Dermis lymphatic vessel endothelial cell (primary cell): ENCODE data around the gene GAB3. TPM values are rescaled to one million over a fixed set of nuclear protein-coding genes. Genes with fewer than 3 reads are reported as not detected.

Experiments
- total RNA-seq: library from RNA; depleted of rRNA; stranded (reverse); fragments of >200 nt; gene quantifications from 2 replicates; pipeline ENCODE4 v1.2.1, GENCODE V29; 2014

Gene GAB3
- 12.0 and 14.4 TPM in 2 replicates for total RNA-seq

DNA sequence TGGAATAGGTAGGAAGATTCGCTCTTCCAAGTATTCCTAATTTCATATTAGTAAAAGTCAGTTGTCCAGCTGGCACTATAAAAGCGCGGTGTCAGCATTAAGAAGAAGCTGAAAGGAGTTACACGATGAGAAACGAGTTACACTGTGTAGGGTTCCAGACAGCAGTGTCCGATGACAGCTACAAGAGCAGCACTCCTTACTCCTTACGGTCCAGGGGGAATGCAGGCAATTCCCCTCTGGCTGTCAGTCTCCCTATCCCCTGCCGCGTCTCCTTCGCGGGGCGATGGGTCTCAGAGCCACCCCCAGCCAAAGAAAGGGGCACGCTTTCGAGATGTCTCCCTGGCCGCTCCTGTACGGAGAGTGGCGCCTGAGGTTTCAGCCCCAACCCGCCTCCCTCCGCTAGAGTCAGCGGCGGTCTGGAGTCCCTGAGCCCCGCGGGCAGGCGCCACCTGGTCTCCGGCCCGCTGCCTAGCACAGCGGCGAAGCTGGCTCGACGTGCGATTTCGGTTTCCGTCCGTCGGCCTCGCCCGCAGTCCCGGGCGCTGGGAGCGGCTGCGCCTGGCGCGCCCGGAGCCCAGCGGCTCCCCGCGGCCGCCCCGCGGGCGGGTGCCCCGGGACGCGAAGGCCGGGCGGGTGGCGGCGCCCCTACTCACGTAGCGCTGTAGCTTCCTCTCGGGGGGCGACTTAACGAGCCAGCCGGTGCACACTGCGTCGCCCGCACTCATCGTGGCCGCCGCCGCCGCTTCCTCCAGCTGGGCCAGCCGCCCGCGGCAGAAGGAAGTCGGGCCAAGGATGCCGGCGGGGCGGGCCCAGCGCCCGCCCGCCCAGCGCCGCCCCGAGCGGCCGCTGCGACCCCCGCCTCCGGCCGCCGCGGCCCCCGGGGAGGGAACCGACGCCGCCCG, at the start of gene GAB3:
TSS of gene GAB3 (minus strand) at position 777 of the 902 bp plus-strand sequence. CDS start at position 725, 52 bp downstream.

GRCh38 chrX:154762537-154763296, 11.8 kb upstream of the GAB3 start, which contains the start of gene DKC1:
DKC1 (plus strand) TSS chrX:154762864; CDS start chrX:154762966, 102 bp downstream.

DNA sequence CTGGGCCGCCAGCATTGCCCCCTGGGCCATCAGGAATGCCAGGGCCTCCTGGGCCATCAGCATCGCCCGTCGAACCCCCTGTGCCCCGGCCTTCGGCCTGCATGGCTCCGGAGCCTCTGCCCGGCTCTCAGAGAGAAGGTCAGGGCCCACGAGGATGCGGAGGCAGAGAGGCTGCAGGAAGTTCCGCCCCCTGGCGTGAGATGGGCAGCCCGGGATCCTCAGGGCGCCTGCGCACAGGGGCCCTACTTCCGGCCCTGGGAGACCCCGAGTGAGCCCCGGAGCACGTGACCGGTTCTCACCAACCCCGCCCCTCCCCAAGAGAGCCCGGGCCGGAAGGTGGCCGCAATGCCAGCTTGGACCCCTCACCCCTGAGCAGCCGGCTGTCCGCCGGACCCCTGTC, 97.5 kb downstream of the GAB3 start, which contains the start of gene CTAG2:
TSS of gene CTAG2 (minus strand) at position 167 of the 400 bp plus-strand sequence. CDS start at position 103, 64 bp downstream.

Other genes with a start within 250 kb of the GAB3 start
- 15.6 and 20.3 TPM in 2 replicates for gene FAM3A, start 234.8 kb downstream of the GAB3 start, total RNA-seq
- 22.3 and 22.5 TPM in 2 replicates for gene G6PD, start 204.2 kb downstream of the GAB3 start, total RNA-seq
- gene IKBKG, start 203.5 kb downstream of the GAB3 start, total RNA-seq, result 9.5 and 12.7 TPM in 2 replicates
- gene CTAG1A, start 165.9 kb downstream of the GAB3 start, total RNA-seq, result not detected in 2 replicates
- not detected in 2 replicates for gene CTAG1B, start 131.8 kb downstream of the GAB3 start, total RNA-seq
- gene CTAG2, start 97.5 kb downstream of the GAB3 start, total RNA-seq, result not detected in 2 replicates
- gene DKC1, start 11.8 kb upstream of the GAB3 start, total RNA-seq, result 36.4 and 53.7 TPM in 2 replicates
- 25.3 and 26.8 TPM in 2 replicates for gene MPP1, start 54.4 kb upstream of the GAB3 start, total RNA-seq
- not detected in 2 replicates for gene SMIM9, start 83.6 kb upstream of the GAB3 start, total RNA-seq
- 1.7 and 2.1 TPM in 2 replicates for gene F8A1, start 135.3 kb upstream of the GAB3 start, total RNA-seq